Nephron (organoid): ENCODE results near the gene LOXL3.

Source experiments
- H3K27ac Mint-ChIP-seq, 3 experiments: 2 replicates each; pipeline ENCODE4 v1.8.0; 2020; ENCODE audit warnings: mixed read lengths in 3 of 3, mild to moderate bottlenecking in 2 of 3, moderate library complexity in 1 of 3
- H3K27me3 Mint-ChIP-seq: 2 replicates; pipeline ENCODE4 v1.8.0; 2021; ENCODE audit warnings: low read depth, mild to moderate bottlenecking, moderate library complexity, mixed read lengths
- H3K36me3 Mint-ChIP-seq: 2 replicates; pipeline ENCODE4 v1.8.0; 2020; ENCODE audit warnings: low read depth, mixed read lengths
- H3K4me1 Mint-ChIP-seq: 2 replicates; pipeline ENCODE4 v1.8.0; 2020; ENCODE audit warnings: mixed read lengths
- H3K4me3 Mint-ChIP-seq, 3 experiments: 2 replicates each; pipeline ENCODE4 v1.8.0; 2020; ENCODE audit warnings: mild to moderate bottlenecking in 3 of 3, mixed read lengths in 3 of 3, moderate library complexity in 2 of 3
- H3K9me3 Mint-ChIP-seq: 2 replicates; pipeline ENCODE4 v1.8.0; 2020; ENCODE audit warnings: mixed read lengths
- TF ChIP-seq, protein P1 (sequence below), 3 experiments: fragments of 200-600 bp; sonication (generic); IDR thresholded peaks; one replicate each; pipeline ENCODE4 v1.5.0; 2021; ENCODE audit warnings: antibody characterized with exemption in 3 of 3; ENCODE audit not compliant: unreplicated experiment in 3 of 3

LOXL3 gene

DNA sequence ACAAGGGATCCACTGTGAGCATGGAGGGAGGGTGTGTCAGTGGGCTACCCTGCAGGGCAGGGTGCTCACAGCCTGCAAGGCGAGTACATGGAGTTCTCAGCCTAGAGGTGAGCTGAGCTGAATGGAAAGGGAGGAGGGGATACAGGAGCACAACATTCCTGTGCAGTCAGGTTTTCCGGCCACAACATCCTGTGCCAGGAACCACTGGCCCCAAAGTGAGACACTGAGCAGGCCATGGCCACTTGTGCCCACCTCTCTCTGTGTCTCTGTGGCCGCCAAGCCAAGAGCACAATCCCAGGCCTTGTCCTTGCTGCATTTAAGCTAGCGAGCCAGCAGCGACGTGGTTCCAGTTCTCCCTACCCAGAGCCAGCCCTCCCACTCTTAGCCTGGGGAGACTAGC is 6.8 kb upstream of the LOXL3 start:
- Mint-ChIP-seq H3K4me1 (no peaks in the 10 kb centered on the region), H3K27ac (peak overlapping the region in 2 of 3 experiments; percentile 10 to 52), H3K4me3 (no peak overlapping the region), H3K9me3 (no peaks in the 10 kb centered on the region), H3K27me3 (peaks cover 69% of the 10 kb centered on the region), H3K36me3 (no peaks in the 10 kb centered on the region)
- TF ChIP-seq, protein P1, sequence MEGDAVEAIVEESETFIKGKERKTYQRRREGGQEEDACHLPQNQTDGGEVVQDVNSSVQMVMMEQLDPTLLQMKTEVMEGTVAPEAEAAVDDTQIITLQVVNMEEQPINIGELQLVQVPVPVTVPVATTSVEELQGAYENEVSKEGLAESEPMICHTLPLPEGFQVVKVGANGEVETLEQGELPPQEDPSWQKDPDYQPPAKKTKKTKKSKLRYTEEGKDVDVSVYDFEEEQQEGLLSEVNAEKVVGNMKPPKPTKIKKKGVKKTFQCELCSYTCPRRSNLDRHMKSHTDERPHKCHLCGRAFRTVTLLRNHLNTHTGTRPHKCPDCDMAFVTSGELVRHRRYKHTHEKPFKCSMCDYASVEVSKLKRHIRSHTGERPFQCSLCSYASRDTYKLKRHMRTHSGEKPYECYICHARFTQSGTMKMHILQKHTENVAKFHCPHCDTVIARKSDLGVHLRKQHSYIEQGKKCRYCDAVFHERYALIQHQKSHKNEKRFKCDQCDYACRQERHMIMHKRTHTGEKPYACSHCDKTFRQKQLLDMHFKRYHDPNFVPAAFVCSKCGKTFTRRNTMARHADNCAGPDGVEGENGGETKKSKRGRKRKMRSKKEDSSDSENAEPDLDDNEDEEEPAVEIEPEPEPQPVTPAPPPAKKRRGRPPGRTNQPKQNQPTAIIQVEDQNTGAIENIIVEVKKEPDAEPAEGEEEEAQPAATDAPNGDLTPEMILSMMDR (IDR thresholded peaks at IDR 0.05; ENCODE audit: unreplicated experiment in 3 of 3): no peak

DNA sequence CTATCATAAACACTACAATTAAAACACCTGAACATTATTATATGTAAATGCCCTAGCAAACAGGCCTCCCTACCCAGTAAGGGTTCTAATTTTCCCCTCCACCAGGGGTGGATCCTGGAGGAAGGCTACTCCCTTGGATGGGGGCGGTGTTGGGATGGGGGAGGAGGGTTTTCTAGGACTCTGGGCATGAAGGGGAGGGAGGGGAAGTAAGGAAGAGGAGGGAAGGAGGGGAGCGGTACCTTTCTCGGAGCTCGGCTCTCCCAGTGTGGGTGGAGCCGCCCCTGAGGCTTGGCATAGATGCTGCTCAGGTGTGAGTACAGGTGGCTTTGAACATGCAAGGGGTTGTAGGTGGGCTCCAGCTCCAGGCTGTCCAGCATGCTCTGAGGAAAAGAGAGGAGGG is 6.2 kb upstream of the LOXL3 start:
- TF ChIP-seq, protein P1 (IDR thresholded peaks at IDR 0.05; ENCODE audit: unreplicated experiment in 3 of 3): no peak
- no peak overlapping the region for H3K4me3 Mint-ChIP-seq

DNA sequence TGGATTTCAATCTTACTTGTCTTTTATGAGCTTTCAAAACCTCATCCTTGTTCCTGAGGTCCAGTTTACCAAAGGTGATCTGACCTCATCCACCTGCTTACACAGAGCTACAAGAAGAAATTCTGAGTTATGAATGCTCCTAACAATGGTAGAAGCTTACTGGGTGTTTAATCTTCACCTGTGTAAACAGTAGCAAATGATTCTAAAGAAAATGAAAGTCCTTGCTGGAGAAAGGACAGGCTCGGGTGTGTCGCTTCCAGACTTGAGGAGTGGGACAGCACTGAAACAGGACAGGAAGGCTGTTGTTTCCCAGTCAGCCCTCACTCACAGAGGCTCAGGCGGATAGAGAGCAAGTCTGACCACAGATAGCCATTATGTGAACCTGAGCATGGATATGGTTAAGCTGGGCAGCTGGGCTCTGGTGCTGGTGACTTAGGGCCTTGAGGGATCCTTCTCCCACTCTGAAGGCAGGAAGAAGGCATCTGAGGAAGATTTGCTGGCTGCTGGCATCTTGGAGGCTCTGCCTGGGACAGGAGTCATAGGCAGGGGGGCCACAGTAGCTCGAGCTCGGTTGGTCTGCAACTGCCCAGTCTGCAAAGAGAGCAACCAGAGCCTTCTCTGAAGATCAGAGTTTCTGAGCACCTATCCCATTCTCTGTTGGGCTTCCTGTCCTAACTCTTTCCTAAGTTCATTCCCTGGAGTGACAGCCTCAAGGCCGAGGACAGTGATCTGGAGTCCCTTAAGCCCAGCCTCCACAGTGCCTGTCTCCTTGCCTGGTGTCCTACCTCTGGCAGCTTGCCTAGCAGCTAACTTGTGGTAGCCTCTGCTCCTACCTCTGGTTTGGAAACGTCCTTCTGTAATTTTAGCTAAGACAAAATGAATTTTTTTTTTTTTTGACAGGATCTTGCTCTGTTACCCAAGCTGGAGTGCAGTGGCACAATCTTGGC is 4.8 kb upstream of the LOXL3 start:
- Mint-ChIP-seq H3K36me3 (no peaks in the 10 kb centered on the region), H3K4me1 (peaks cover 3% of the 10 kb centered on the region), H3K27ac (no peak overlapping the region), H3K4me3 (no peak overlapping the region), H3K27me3 (peaks cover 52% of the 10 kb centered on the region), H3K9me3 (no peaks in the 10 kb centered on the region)
- TF ChIP-seq, protein P1 (IDR thresholded peaks at IDR 0.05; ENCODE audit: unreplicated experiment in 3 of 3): no peak

More for the DNA sequence above, 6.2 kb upstream of the LOXL3 start:
- Mint-ChIP-seq H3K9me3 (no peaks in the 10 kb centered on the region), H3K4me1 (no peaks in the 10 kb centered on the region), H3K27ac (no peak overlapping the region), H3K36me3 (no peaks in the 10 kb centered on the region), H3K27me3 (peaks cover 66% of the 10 kb centered on the region)

DNA sequence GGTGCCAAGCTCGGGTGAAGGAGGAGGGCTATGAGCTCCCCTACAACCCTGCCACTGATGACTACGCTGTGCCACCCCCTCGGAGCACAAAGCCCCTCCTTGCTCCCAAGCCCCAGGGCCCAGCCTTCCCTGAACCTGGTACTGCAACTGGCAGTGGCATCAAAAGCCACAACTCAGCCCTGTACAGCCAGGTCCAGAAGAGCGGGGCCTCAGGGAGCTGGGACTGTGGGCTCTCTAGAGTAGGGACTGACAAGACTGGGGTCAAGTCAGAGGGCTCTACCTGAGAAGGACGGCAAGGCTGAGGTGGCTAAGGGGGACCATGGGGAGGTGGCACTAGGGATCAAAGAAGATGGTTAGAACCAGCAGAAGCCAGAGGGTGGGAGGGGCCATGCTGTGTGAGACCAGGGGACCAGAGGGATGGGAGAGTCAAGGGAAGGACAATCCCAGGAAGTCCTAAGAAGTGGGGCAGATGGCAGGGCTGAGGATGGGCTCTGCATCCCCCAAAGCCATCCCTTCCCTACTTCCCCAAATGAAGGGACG is 3.2 kb upstream of the LOXL3 start:
- Mint-ChIP-seq H3K27me3 (peaks cover 39% of the 10 kb centered on the region), H3K9me3 (no peaks in the 10 kb centered on the region), H3K36me3 (no peaks in the 10 kb centered on the region), H3K27ac (no peak overlapping the region), H3K4me1 (peaks cover 17% of the 10 kb centered on the region), H3K4me3 (peak overlapping the region in 2 of 3 experiments; percentile 30 to 96)
- TF ChIP-seq, protein P1 (IDR thresholded peaks at IDR 0.05; ENCODE audit: unreplicated experiment in 3 of 3): no peak

DNA sequence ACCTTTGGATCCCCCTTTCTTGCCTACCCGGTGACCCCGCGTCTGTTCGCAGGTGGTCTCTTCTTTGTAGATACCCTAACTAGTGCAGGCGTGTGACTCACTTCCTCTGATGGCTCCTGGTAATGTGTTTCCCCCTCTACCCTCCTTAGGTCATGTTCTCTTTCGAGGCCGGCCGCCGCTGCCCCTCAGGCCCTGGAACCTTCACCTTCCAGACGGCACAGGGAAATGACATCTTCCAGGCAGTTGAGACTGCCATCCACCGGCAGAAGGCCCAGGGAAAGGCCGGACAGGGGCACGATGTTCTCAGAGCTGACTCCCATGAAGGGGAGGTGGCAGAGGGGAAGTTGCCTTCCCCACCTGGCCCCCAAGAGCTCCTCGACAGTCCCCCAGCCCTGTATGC is 2.4 kb upstream of the LOXL3 start:
- no peak overlapping the region for H3K27ac Mint-ChIP-seq
- peaks cover 31% of the 10 kb centered on the region for H3K27me3 Mint-ChIP-seq
- H3K36me3 Mint-ChIP-seq: peaks cover 5% of the 10 kb centered on the region
- peaks cover 25% of the 10 kb centered on the region for H3K4me1 Mint-ChIP-seq
- TF ChIP-seq, protein P1 (IDR thresholded peaks at IDR 0.05; ENCODE audit: unreplicated experiment in 3 of 3): no peak
- H3K9me3 Mint-ChIP-seq: no peaks in the 10 kb centered on the region
- peak overlapping the region; percentile 73 to 96 (median 94) for H3K4me3 Mint-ChIP-seq
